Left lung (tissue), 10 donors: Measurements from ENCODE around the gene FHIT. TPM values are rescaled to one million over a fixed set of nuclear protein-coding genes. Genes with fewer than 3 reads are reported as not detected.

Source experiments
- ATAC-seq: fragments of 200-7000 bp; cut with Tn5 transposase; one replicate; pipeline ENCODE4 v1.9.1; 2020; ENCODE audit warnings: moderate library complexity
- DNase-seq, 4 donors: peaks; one replicate each; pipeline ENCODE4 v3.0.0-alpha.2; 2013 to 2020
- H3K27ac ChIP-seq, 2 donors: fragments of 200-600 bp; sonication (generic) in 1 of 2; one replicate each; pipeline versions ENCODE4 v1.5.0 to v1.8.0; 2020 to 2021
- H3K27me3 ChIP-seq, 2 donors: fragments of 200-600 bp; sonication (generic) in 1 of 2; one replicate each; pipeline versions ENCODE4 v1.5.0 to v1.8.0; 2020 to 2021
- H3K36me3 ChIP-seq, 2 donors: fragments of 200-600 bp; sonication (generic) in 1 of 2; one replicate each; pipeline versions ENCODE4 v1.5.0 to v1.8.0; 2020 to 2021
- H3K4me1 ChIP-seq, 2 donors: fragments of 200-600 bp; one replicate each; pipeline ENCODE4 v1.8.0; 2021
- H3K4me3 ChIP-seq, 2 donors: fragments of 200-600 bp; sonication (generic) in 1 of 2; one replicate each; pipeline versions ENCODE4 v1.5.0 to v1.8.0; 2020 to 2021; ENCODE audit warnings: mild to moderate bottlenecking in 1 of 2
- H3K9me3 ChIP-seq, 2 donors: fragments of 200-600 bp; sonication (generic) in 1 of 2; one replicate each; pipeline versions ENCODE4 v1.5.0 to v1.8.0; 2020 to 2021
- intact Hi-C, 2 donors: fragments of 100-400 bp; cut with DNase I; formaldehyde crosslinking; loops; one replicate each; pipeline versions ENCODE4 v1.11.2 to v1.14.2; 2022
- polyA plus RNA-seq, 6 donors: library from polyadenylated mRNA; unstranded; fragments of 120-200 nt; gene quantifications; one replicate each; pipeline ENCODE4 v1.2.1, GENCODE V29; 2013; ENCODE audit not compliant: insufficient read length in 6 of 6
- total RNA-seq, 2 donors: library from RNA; stranded (reverse); fragmentation: NEBNext Ultra II Directional; extraction: Animal tissue kit (Norgen Biotek cat#: 25700); gene quantifications; one replicate each; pipeline ENCODE4 v1.2.1, GENCODE V29; 2021
- TF ChIP-seq, protein P1 (sequence below), 2 donors: fragments of 200-600 bp; sonication (generic) in 1 of 2; IDR thresholded peaks; one replicate each; pipeline versions ENCODE4 v1.5.0 to v1.8.0; 2021; ENCODE audit warnings: antibody characterized with exemption in 2 of 2
- donor health status: DM: no; HTN: yes; CAD: no.
- donor health status: DM: no; HTN: no; CAD: no.

Gene FHIT
- total and polyA plus RNA-seq, 8 donors: 8.5 to 16.3 (median 9.7) TPM

GRCh38 chr3:61268644-61269043 lies 17.4 kb upstream of the FHIT start:
- no peak for DNase-seq
- Histone ChIP-seq H3K4me3 (no peak overlapping the region), H3K27ac (no peak overlapping the region), H3K9me3 (no peaks in the 10 kb centered on the region), H3K4me1 (no peaks in the 10 kb centered on the region), H3K36me3 (no peaks in the 10 kb centered on the region), H3K27me3 (no peaks in the 10 kb centered on the region)
- intact Hi-C loops: no loop called here
- ATAC-seq: no peak
- TF ChIP-seq, protein P1, sequence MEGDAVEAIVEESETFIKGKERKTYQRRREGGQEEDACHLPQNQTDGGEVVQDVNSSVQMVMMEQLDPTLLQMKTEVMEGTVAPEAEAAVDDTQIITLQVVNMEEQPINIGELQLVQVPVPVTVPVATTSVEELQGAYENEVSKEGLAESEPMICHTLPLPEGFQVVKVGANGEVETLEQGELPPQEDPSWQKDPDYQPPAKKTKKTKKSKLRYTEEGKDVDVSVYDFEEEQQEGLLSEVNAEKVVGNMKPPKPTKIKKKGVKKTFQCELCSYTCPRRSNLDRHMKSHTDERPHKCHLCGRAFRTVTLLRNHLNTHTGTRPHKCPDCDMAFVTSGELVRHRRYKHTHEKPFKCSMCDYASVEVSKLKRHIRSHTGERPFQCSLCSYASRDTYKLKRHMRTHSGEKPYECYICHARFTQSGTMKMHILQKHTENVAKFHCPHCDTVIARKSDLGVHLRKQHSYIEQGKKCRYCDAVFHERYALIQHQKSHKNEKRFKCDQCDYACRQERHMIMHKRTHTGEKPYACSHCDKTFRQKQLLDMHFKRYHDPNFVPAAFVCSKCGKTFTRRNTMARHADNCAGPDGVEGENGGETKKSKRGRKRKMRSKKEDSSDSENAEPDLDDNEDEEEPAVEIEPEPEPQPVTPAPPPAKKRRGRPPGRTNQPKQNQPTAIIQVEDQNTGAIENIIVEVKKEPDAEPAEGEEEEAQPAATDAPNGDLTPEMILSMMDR (IDR thresholded peaks at IDR 0.05): no peak

DNA sequence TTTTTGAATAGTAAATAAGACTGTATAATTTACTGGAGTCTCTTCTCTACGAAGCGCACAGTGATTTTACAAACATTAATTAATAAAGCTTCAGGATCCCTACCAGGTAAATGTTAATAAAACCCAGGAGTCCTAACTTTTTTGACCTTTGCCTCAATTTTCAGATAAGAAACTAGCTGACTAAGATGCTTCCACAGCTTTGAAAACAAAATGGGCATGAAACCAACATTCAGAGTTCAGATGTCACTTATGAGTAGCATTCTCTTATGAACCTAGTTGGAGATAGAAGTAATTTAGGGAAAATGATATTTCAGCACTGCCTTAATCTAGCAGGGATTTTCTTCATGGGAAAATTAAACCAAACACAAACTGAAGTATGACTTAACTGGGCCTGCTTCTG lies 13.0 kb upstream of the FHIT start:
- no peak overlapping the region for H3K4me3 ChIP-seq
- ATAC-seq (no peak), DNase-seq (no peak)
- no peaks in the 10 kb centered on the region for H3K27me3 ChIP-seq
- no peaks in the 10 kb centered on the region for H3K9me3 ChIP-seq
- TF ChIP-seq, protein P1 (IDR thresholded peaks at IDR 0.05): no peak
- H3K4me1 ChIP-seq: no peaks in the 10 kb centered on the region
- no peaks in the 10 kb centered on the region for H3K36me3 ChIP-seq
- H3K27ac ChIP-seq: no peak overlapping the region
- intact Hi-C loops: no loop called here

DNA sequence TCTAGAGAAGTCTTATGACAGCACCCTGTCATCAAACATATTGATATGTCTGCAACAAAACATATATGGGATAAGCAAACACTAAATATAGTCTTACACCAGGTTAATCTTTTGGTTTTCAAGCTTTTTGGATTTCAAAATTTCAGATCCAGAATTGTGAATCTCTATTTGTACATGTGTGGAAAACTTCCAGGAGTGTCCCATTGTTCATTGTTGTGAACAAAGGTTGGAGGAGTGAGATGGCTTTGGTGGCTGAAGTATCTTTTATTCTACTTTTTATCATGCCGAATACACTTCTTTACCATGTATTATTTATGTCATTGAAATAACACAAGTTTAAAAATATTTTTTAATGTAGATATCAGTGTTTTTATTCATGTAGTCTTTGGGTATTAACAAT lies 5.9 kb upstream of the FHIT start:
- no peaks in the 10 kb centered on the region for H3K27me3 ChIP-seq
- ATAC-seq (no peak), DNase-seq (no peak)
- H3K4me3 ChIP-seq: no peak overlapping the region
- TF ChIP-seq, protein P1 (IDR thresholded peaks at IDR 0.05): no peak
- no peaks in the 10 kb centered on the region for H3K36me3 ChIP-seq
- no peak overlapping the region for H3K27ac ChIP-seq
- peaks cover 0 to 2% of the 10 kb centered on the region in 2 donors for H3K4me1 ChIP-seq
- no peaks in the 10 kb centered on the region for H3K9me3 ChIP-seq
- intact Hi-C loops: no loop called here

GRCh38 chr3:61253756-61254155 lies 2.5 kb upstream of the FHIT start:
- ATAC-seq: no peak
- Histone ChIP-seq H3K9me3 (no peaks in the 10 kb centered on the region), H3K27ac (no peak overlapping the region), H3K27me3 (no peaks in the 10 kb centered on the region), H3K4me3 (no peak overlapping the region), H3K36me3 (no peaks in the 10 kb centered on the region), H3K4me1 (peaks cover 0 to 14% of the 10 kb centered on the region in 2 donors)
- intact Hi-C loops: no loop called here
- TF ChIP-seq, protein P1 (IDR thresholded peaks at IDR 0.05): no peak
- DNase-seq: no peak

GRCh38 chr3:61252836-61253235 lies 1.6 kb upstream of the FHIT start:
- Histone ChIP-seq H3K9me3 (no peaks in the 10 kb centered on the region), H3K27ac (no peak overlapping the region), H3K4me3 (no peak overlapping the region), H3K27me3 (no peaks in the 10 kb centered on the region), H3K4me1 (peaks cover 0 to 14% of the 10 kb centered on the region in 2 donors), H3K36me3 (no peaks in the 10 kb centered on the region)
- no peak for DNase-seq
- intact Hi-C loops: no loop called here
- no peak for ATAC-seq
- TF ChIP-seq, protein P1 (IDR thresholded peaks at IDR 0.05): no peak
